ENCODE measurements around the gene CFAP54.

CFAP54 gene

DNA sequence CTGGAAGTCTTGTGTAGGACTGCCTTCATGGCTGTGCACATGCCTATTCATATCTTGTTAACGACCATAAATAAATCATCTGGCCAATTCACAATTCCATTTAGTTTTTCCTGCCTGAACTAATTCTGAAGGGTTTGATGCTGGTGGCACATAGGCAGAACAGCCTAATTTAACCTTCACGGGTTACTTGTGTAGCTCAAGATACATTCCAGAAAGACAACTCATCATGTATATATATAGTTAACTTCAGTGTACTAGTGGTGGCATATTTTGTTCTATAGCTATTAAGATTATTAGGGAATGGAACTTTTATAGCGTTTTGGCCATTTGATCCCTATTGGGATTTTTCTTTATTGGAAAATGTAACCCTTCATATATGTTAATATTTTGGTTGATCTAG is 31.4 kb downstream of the CFAP54 start:
- TF ChIP-seq, protein P1, sequence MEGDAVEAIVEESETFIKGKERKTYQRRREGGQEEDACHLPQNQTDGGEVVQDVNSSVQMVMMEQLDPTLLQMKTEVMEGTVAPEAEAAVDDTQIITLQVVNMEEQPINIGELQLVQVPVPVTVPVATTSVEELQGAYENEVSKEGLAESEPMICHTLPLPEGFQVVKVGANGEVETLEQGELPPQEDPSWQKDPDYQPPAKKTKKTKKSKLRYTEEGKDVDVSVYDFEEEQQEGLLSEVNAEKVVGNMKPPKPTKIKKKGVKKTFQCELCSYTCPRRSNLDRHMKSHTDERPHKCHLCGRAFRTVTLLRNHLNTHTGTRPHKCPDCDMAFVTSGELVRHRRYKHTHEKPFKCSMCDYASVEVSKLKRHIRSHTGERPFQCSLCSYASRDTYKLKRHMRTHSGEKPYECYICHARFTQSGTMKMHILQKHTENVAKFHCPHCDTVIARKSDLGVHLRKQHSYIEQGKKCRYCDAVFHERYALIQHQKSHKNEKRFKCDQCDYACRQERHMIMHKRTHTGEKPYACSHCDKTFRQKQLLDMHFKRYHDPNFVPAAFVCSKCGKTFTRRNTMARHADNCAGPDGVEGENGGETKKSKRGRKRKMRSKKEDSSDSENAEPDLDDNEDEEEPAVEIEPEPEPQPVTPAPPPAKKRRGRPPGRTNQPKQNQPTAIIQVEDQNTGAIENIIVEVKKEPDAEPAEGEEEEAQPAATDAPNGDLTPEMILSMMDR (conservative IDR thresholded peaks at IDR 0.05) = no peak
- H3K27ac ChIP-seq = no peak overlapping the region

DNA sequence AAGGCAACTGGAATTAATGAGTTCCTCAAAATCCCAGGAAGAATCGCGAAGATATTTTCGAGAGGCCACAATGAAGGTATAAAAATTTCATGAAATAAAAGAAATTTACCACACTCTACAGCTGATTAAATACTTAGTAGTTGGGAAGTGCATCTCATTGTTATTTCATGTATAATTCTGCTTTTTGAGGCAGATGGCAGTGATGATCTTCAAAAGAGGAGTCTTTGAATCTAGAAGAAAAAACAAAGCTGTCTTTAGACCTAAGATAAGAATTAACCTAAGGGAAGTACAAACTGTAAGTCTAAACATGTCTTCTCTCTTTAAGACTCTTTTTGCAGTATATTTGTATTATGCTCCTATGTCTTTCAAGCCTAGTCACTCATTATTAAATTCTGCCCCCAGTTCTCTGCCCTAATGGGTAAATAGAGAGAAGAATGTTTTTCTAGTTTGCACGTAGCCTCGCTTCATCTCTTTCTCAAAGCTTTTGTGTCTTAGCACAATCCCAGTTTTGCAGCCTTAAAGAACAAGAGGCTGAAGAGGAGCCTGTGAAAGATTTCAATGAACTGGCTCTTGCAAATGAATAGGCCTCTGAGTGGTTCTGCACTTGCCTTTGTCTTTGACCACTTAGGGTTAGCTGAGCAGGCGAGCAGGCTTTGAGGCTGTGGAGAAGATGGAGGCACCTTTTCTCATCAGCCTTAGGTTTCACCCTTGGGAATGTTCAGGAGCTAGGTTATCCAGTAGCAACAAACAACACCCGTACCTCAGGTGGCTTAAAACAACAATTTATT is 32.7 kb downstream of the CFAP54 start:
- H3K27ac ChIP-seq = no peak overlapping the region
- TF ChIP-seq, protein P1 (conservative IDR thresholded peaks at IDR 0.05) = no peak

- TF ChIP-seq, protein P1 (conservative IDR thresholded peaks at IDR 0.05) = no peak
- no peak overlapping the region for H3K27ac ChIP-seq
Observed at GRCh38 chr12:96522690-96523089, 33.3 kb downstream of the CFAP54 start.

DNA sequence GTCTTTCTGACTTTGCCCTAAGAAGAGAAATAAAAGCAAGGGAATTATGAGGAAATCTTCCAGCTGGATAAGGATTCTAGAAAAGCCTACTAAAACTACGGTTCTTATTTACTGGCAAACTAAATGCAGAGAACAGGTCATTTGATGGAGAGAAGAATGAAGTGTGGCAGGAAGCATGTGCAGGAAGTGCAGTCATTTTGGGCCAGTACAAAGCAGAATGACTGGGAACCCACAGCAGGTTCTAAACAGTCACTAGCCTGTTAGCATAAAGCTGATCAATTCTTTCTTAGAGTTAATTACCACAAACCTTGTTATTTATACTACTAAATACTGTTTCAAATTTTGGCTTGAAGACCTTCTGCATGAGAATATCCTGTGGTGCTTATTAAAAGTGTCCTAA is 36.7 kb downstream of the CFAP54 start:
- TF ChIP-seq, protein P1 (conservative IDR thresholded peaks at IDR 0.05) = no peak
- H3K27ac ChIP-seq = no peak overlapping the region

GRCh38 chr12:96529912-96530311 is 40.5 kb downstream of the CFAP54 start:
- TF ChIP-seq, protein P1 (conservative IDR thresholded peaks at IDR 0.05) = no peak
- no peak overlapping the region for H3K27ac ChIP-seq

GRCh38 chr12:96534339-96534738 is 45.0 kb downstream of the CFAP54 start:
- TF ChIP-seq, protein P1 (conservative IDR thresholded peaks at IDR 0.05) = no peak
- H3K27ac ChIP-seq = no peak overlapping the region

GRCh38 chr12:96548384-96548783 is 59.0 kb downstream of the CFAP54 start:
- no peak overlapping the region for H3K27ac ChIP-seq
- TF ChIP-seq, protein P1 (conservative IDR thresholded peaks at IDR 0.05) = no peak

Measured in VCaP (cell line).